ENCODE results near the gene RAPGEF2.
A peak's percentile ranks its signal among the peaks of the same experiment; 100 is the strongest.

RAPGEF2 gene

GRCh38 chr4:159097144-159097543, 5.7 kb upstream of the RAPGEF2 start:
- Histone ChIP-seq H3K4me3 (ENCODE audit: low read depth, low read length) (no peak overlapping the region), H3K36me3 (no peaks in the 10 kb centered on the region), H3K27ac (no peak overlapping the region), H3K9me3 (ENCODE audit: severe bottlenecking) (no peaks in the 10 kb centered on the region), H3K27me3 (ENCODE audit: insufficient read depth, low read depth, severe bottlenecking) (no peaks in the 10 kb centered on the region)
- no peak for DNase-seq
- TF ChIP-seq CTCF (IDR thresholded peaks at IDR 0.05; ENCODE audit: low read depth, low read length), result no peak

- no peak overlapping the region for H3K27ac ChIP-seq
- no peaks in the 10 kb centered on the region for H3K9me3 ChIP-seq (ENCODE audit: severe bottlenecking)
- H3K36me3 ChIP-seq, result no peaks in the 10 kb centered on the region
- H3K4me3 ChIP-seq (ENCODE audit: low read depth, low read length), result no peak overlapping the region
- no peak for TF ChIP-seq CTCF (IDR thresholded peaks at IDR 0.05; ENCODE audit: low read depth, low read length)
- DNase-seq, result no peak
- H3K27me3 ChIP-seq (ENCODE audit: insufficient read depth, low read depth, severe bottlenecking), result no peaks in the 10 kb centered on the region
Measured at GRCh38 chr4:159097785-159098184, 5.1 kb upstream of the RAPGEF2 start.

GRCh38 chr4:159098482-159099127, 4.3 kb upstream of the RAPGEF2 start:
- H3K27me3 ChIP-seq (ENCODE audit: insufficient read depth, low read depth, severe bottlenecking), result no peaks in the 10 kb centered on the region
- peaks cover 2% of the 10 kb centered on the region; the same call in 1 of the 2 replicates for H3K36me3 ChIP-seq
- no peak overlapping the region for H3K4me3 ChIP-seq (ENCODE audit: low read depth, low read length)
- TF ChIP-seq CTCF (IDR thresholded peaks at IDR 0.05; ENCODE audit: low read depth, low read length), result no peak
- no peak overlapping the region for H3K27ac ChIP-seq
- no peak for DNase-seq
- no peaks in the 10 kb centered on the region for H3K9me3 ChIP-seq (ENCODE audit: severe bottlenecking)

- Histone ChIP-seq H3K4me3 (ENCODE audit: low read depth, low read length) (peak overlapping the region; percentile 75), H3K9me3 (ENCODE audit: severe bottlenecking) (no peaks in the 10 kb centered on the region), H3K27ac (peak overlapping the region; percentile 63), H3K36me3 (peaks cover 3% of the 10 kb centered on the region; the same call in 1 of the 2 replicates), H3K27me3 (ENCODE audit: insufficient read depth, low read depth, severe bottlenecking) (no peaks in the 10 kb centered on the region)
- TF ChIP-seq CTCF (IDR thresholded peaks at IDR 0.05; ENCODE audit: low read depth, low read length), result no peak
- DNase-seq, result no peak
Measured at GRCh38 chr4:159101988-159102621, 774 bp upstream of the RAPGEF2 start.

GRCh38 chr4:159103384-159103990, 608 bp downstream of the RAPGEF2 start:
- H3K27me3 ChIP-seq (ENCODE audit: insufficient read depth, low read depth, severe bottlenecking), result no peaks in the 10 kb centered on the region
- TF ChIP-seq CTCF (IDR thresholded peaks at IDR 0.05; ENCODE audit: low read depth, low read length), result no peak
- DNase-seq, result peak; percentile 61
- peak overlapping the region; percentile 84 for H3K27ac ChIP-seq
- H3K9me3 ChIP-seq (ENCODE audit: severe bottlenecking), result no peaks in the 10 kb centered on the region
- H3K36me3 ChIP-seq, result peaks cover 3% of the 10 kb centered on the region; the same call in 1 of the 2 replicates
- H3K4me3 ChIP-seq (ENCODE audit: low read depth, low read length), result peak overlapping the region; percentile 89

All from WERI-Rb-1 (cell line).